Peyer's patch (tissue), 4 donors: Measurements from ENCODE around the gene REL.

Experiments used
- POLR2A ChIP-seq, 2 donors: fragments of 450-650 bp; IDR thresholded peaks; one replicate each; pipeline ENCODE4 v1.5.1; 2017; ENCODE audit warnings: antibody characterized with exemption in 2 of 2, mild to moderate bottlenecking in 2 of 2, moderate library complexity in 2 of 2
- TF ChIP-seq, protein P1 (sequence below), 6 experiments: fragments of 450-650 bp in 4 of 6; fragments of 200-600 bp in 2 of 6; sonication (generic) in 1 of 6; IDR thresholded peaks; one replicate each; pipeline ENCODE4 v1.5.1; 2017 to 2019; ENCODE audit warnings: antibody characterized with exemption in 6 of 6, mild to moderate bottlenecking in 3 of 6, moderate library complexity in 1 of 6

DNA sequence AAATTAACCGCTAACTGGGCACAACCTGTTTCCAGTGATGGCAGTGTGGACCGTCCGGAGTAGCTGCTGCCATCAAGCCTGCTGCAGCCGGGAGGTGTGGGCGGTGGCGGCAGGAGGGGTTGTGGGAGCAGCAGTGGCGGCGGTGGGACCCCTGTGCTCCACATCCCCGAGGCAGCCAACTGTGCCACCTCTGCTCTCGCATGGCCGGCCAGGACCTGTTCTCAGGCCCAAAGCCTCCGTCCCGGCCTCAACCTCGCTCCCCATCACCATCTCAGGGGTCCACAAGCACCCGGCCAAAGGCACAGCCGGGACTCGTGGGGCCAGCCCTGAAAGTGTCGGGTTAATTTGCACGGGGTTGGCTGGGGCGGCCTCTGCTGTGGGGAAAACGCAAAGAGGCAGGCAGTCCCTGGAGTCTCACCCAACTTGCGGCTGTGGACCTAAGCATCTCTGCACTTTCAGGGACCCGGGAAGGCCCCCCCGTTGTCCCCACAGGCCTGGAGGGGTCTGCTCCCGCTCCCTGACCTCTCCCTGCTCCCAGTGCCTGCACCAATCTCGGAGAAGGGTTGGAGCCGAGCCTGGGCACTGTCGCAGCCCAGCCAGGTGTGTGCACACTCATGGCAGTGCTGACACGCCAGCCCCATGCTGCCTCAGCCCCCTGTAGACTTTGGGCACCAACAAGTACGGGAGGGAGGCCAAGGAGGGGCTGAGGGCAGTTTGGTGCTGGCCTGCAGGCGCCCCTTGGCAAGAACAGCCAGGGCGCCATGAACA is 91.7 kb downstream of the REL start:
- TF ChIP-seq, protein P1, sequence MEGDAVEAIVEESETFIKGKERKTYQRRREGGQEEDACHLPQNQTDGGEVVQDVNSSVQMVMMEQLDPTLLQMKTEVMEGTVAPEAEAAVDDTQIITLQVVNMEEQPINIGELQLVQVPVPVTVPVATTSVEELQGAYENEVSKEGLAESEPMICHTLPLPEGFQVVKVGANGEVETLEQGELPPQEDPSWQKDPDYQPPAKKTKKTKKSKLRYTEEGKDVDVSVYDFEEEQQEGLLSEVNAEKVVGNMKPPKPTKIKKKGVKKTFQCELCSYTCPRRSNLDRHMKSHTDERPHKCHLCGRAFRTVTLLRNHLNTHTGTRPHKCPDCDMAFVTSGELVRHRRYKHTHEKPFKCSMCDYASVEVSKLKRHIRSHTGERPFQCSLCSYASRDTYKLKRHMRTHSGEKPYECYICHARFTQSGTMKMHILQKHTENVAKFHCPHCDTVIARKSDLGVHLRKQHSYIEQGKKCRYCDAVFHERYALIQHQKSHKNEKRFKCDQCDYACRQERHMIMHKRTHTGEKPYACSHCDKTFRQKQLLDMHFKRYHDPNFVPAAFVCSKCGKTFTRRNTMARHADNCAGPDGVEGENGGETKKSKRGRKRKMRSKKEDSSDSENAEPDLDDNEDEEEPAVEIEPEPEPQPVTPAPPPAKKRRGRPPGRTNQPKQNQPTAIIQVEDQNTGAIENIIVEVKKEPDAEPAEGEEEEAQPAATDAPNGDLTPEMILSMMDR (IDR thresholded peaks at IDR 0.05), result no peak
- no peak for TF ChIP-seq POLR2A (IDR thresholded peaks at IDR 0.05)
